Heart right ventricle (tissue), 16 donors: Measurements from ENCODE around the gene LRRC1. TPM values are rescaled to one million over a fixed set of nuclear protein-coding genes. Genes with fewer than 3 reads are reported as not detected.
"Not testable (repeated sequence)": the region's sequence is repeated elsewhere in the genome, so short reads cannot be mapped to it uniquely, and the experiment has no call there.

Experiments
- ATAC-seq, 8 donors: fragments of 200-7000 bp; cut with Tn5 transposase; one replicate each; pipeline ENCODE4 v1.9.1; 2020; ENCODE audit warnings: mild to moderate bottlenecking in 8 of 8, moderate library complexity in 8 of 8, moderate number of reproducible peaks in 1 of 8
- DNase-seq, 2 donors: peaks; one replicate each; pipeline ENCODE4 v3.0.0-alpha.2; 2020
- H3K27ac ChIP-seq, 10 donors: fragments of 200-600 bp; sonication (generic) in 2 of 10; one replicate each; pipeline versions ENCODE4 v1.5.0 to v1.8.0; 2020 to 2022; ENCODE audit warnings: mild to moderate bottlenecking in 3 of 10
- H3K27me3 ChIP-seq, 7 donors: fragments of 200-600 bp; one replicate each; pipeline ENCODE4 v1.8.0; 2021 to 2022; ENCODE audit warnings: mild to moderate bottlenecking in 2 of 7
- H3K36me3 ChIP-seq, 9 donors: fragments of 200-600 bp; sonication (generic) in 1 of 9; one replicate each; pipeline versions ENCODE4 v1.5.0 to v1.8.0; 2020 to 2022; ENCODE audit warnings: mild to moderate bottlenecking in 2 of 9
- H3K4me1 ChIP-seq, 9 donors: fragments of 200-600 bp; sonication (generic) in 1 of 9; one replicate each; pipeline versions ENCODE4 v1.5.0 to v1.8.0; 2020 to 2022; ENCODE audit warnings: mild to moderate bottlenecking in 4 of 9
- H3K4me3 ChIP-seq, 10 donors: fragments of 200-600 bp; sonication (generic) in 2 of 10; one replicate each; pipeline versions ENCODE4 v1.5.0 to v1.8.0; 2020 to 2022; ENCODE audit warnings: mild to moderate bottlenecking in 7 of 10, moderate library complexity in 2 of 10
- H3K9me3 ChIP-seq, 11 donors: fragments of 200-600 bp in 10 of 11; sonication (generic) in 2 of 11; one replicate each; pipeline versions ENCODE4 v1.5.0 to v1.8.0; 2013 to 2022; ENCODE audit warnings: mild to moderate bottlenecking in 2 of 11, control low read depth in 1 of 11, moderate library complexity in 1 of 11
- WGBS, 2 donors: extraction: QIAGEN DNeasy Blood & Tissue Kit; methylation state at CpG; one replicate each; pipeline ENCODE4 v1.1.7; 2013; ENCODE audit warnings: inconsistent platforms in 1 of 2; 5-methylcytosine and 5-hydroxymethylcytosine counted together
- intact Hi-C, 10 donors: fragments of 100-400 bp; cut with DNase I; formaldehyde crosslinking; loops; one replicate each; pipeline versions ENCODE4 v1.11.1 to v1.14.2; 2022
- polyA plus RNA-seq, 2 donors: library from polyadenylated mRNA; stranded (reverse); fragments of 200-250 nt; gene quantifications; one replicate each; pipeline ENCODE4 v1.2.3, GENCODE V29; 2013
- total RNA-seq, 10 donors: library from RNA; stranded (reverse); fragmentation: NEBNext Ultra II Directional in 3 of 10; extraction: Animal tissue kit (Norgen Biotek cat#: 25700) in 3 of 10; gene quantifications; one replicate each; pipeline versions ENCODE4 v1.2.1 to v1.2.4, GENCODE V29; 2021 to 2023
- TF ChIP-seq, protein P1 (sequence below), 9 donors: fragments of 200-600 bp; sonication (generic) in 2 of 9; IDR thresholded peaks; one replicate each; pipeline versions ENCODE4 v1.5.0 to v1.8.0; 2021 to 2022; ENCODE audit warnings: antibody characterized with exemption in 9 of 9, mild to moderate bottlenecking in 5 of 9, moderate library complexity in 1 of 9
- donor health status: Arrhythmogenic right ventricular cardiomyopathy.
- donor health status: ischemic (EF 13 %, LVEDD 7.1; RV severe dilation, severe dysfunction).
- donor health status: healthy with polysubstance abuse.
- donor health status: DM: no; HTN: yes; CAD: no.
- donor health status: DM: no; HTN: no; CAD: no.
- donor health status: ischemic (EF 25% LVEDD 6.9; RV normal size, moderate dysfunction).
- donor health status: ischemic (EF 25% LVEDD 5.7; RV mildly dilated, moderate dysfunction).
- donor health status: healthy.
- donor health status: DM: yes; HTN: yes; CAD: no.
- donor health status: Ischemic cardiomyopathy.
- donor health status: ischemic (EF 35%, LVEDD 5.7; RV mildly dilated, moderate dysfunction).
- donor health status: nonischemic (EF 11% LVEDD 7.7; RV severe dilation, severe dysfunction).
- donor health status: DM: yes; HTN: yes; CAD: no.
- donor health status: PGD.
- donor health status: ischemic (EF 29% LVEDD 5.4; RV normal size, mild dysfunction).
- donor health status: nonischemic (EF 23%, LVEDD 6.1; RV moderate dilation, normal function).

LRRC1 gene
- total and polyA plus RNA-seq, 12 donors, result 1.2 to 7.5 (median 4.7) TPM

DNA sequence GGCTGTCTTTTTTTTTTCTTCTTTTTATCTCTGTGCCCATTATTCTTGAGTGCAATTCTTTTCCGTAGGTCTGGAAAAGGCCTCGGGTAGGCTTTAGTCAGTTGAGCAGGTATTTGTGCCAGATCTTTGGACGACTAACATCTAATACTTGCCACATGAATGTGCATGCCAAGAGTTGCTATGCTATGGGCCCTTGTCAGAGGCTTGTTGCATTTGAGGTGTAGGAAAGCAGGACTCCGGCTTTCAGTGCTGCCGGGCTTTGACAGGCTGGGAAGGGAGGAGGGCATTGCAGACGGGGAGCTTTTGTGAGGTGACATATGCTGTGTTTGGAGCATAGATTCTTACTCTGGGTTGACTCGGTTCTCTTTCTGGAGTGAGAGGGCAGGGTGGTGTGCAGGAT, 10.2 kb downstream of the LRRC1 start:
- Histone ChIP-seq H3K27me3 (no peaks in the 10 kb centered on the region), H3K27ac (peak overlapping the region in 1 of 10 donors; percentile 25), H3K9me3 (no peaks in the 10 kb centered on the region), H3K36me3 (no peaks in the 10 kb centered on the region), H3K4me3 (no peak overlapping the region), H3K4me1 (peaks cover 0 to 35% (median 0%) of the 10 kb centered on the region in 9 donors)
- 64 to 77% methylated on average over 7 of the region's 7 CpGs for WGBS, 2 donors
- DNase-seq (no peak), ATAC-seq (peak in 5 of 8 donors; percentile 42 to 66 (median 55))
- TF ChIP-seq, protein P1, sequence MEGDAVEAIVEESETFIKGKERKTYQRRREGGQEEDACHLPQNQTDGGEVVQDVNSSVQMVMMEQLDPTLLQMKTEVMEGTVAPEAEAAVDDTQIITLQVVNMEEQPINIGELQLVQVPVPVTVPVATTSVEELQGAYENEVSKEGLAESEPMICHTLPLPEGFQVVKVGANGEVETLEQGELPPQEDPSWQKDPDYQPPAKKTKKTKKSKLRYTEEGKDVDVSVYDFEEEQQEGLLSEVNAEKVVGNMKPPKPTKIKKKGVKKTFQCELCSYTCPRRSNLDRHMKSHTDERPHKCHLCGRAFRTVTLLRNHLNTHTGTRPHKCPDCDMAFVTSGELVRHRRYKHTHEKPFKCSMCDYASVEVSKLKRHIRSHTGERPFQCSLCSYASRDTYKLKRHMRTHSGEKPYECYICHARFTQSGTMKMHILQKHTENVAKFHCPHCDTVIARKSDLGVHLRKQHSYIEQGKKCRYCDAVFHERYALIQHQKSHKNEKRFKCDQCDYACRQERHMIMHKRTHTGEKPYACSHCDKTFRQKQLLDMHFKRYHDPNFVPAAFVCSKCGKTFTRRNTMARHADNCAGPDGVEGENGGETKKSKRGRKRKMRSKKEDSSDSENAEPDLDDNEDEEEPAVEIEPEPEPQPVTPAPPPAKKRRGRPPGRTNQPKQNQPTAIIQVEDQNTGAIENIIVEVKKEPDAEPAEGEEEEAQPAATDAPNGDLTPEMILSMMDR (IDR thresholded peaks at IDR 0.05), result no peak
- intact Hi-C loops, result no loop called here

DNA sequence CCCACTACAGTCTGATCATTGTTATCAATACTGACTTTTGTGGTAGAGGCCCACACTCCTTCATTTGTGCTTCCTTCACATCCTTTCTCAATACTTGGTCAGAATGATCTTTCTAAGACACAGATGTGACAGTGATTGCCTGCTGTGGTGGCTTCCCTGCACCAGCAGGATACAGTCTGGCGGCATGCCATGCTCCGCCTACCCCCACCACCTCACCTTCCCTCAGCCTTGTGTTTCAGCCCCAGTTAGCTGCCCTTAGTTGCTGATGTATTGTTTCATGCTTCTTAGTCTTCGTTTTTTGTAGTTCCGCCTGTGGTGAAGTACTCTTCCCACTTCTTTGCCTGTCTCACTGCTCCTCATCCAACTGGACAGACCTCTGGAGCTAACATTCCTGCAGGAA, 10.9 kb downstream of the LRRC1 start:
- H3K27ac ChIP-seq, result no peak overlapping the region
- intact Hi-C loops, result no loop called here

DNA sequence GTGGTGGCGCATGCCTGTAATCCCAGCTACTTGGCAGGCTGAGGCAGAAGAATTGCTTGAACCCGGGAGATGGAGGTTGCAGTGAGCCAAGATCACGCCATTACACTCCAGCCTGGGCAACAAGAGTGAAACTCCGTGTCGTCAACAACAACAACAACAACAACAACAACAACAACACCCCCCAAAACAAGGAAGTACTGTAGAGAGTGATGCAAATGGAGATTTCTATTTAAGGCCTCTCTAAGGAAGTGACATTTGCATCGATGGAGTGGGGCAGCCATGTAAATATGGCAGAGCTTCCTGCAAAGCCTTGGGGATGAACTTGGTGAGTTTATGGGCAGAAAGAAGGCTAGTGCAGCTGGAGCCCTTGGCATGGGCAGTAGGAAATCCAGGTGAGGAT, 12.8 kb downstream of the LRRC1 start:
- H3K27ac ChIP-seq, H3K4me3 ChIP-seq, H3K27me3 ChIP-seq, H3K36me3 ChIP-seq, H3K9me3 ChIP-seq, DNase-seq, ATAC-seq, intact Hi-C loops: not testable (repeated sequence)
- peaks cover 0 to 50% (median 4%) of the 10 kb centered on the region in 9 donors for H3K4me1 ChIP-seq
- WGBS, 2 donors, result 93 to 97% methylated on average over 6 of the region's 6 CpGs

More for the DNA sequence above, 10.9 kb downstream of the LRRC1 start:
- Histone ChIP-seq H3K27me3 (no peaks in the 10 kb centered on the region), H3K36me3 (no peaks in the 10 kb centered on the region), H3K9me3 (no peaks in the 10 kb centered on the region), H3K4me1 (peaks cover 0 to 37% (median 0%) of the 10 kb centered on the region in 9 donors), H3K4me3 (no peak overlapping the region)
- TF ChIP-seq, protein P1 (IDR thresholded peaks at IDR 0.05), result no peak
- 81 to 87% methylated on average over 4 of the region's 4 CpGs for whole genome bisulfite sequencing, 2 donors
- ATAC-seq, result no peak
- DNase-seq, result no peak

DNA sequence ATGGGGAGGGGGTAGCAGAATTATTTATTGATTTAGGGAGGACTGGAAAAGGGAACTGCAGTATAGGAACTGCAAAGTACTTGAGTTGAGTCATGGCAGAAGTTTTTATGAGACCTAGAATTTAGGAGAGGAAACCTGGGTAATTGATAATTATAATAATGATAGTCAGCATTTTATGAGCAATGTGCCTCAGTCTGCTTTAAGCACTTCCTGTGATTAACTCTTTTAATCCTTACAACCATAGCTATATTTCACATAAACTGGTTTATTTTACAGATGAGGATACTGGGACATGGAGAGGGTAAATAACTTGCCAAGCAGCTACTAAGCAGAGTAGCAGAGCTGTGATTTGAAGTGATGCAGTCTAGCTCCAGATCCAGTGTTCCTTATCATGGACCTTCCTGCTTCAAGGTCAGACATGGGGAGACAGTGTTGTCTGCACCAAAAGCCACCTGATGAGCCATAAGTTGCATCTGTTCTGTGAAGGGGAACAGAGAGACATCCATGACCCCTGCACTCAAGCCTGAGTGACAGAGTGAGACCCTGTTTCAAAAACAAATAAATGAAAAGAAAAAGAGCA, 13.6 kb downstream of the LRRC1 start:
- TF ChIP-seq, protein P1 (IDR thresholded peaks at IDR 0.05), result no peak
- intact Hi-C loops, result no loop called here
- Histone ChIP-seq H3K27me3 (no peaks in the 10 kb centered on the region), H3K4me3 (no peak overlapping the region), H3K36me3 (no peaks in the 10 kb centered on the region), H3K4me1 (peaks cover 0 to 50% (median 4%) of the 10 kb centered on the region in 9 donors), H3K27ac (no peak overlapping the region), H3K9me3 (no peaks in the 10 kb centered on the region)
- no peak for DNase-seq
- ATAC-seq, result peak in 4 of 8 donors; percentile 37 to 64 (median 44)

DNA sequence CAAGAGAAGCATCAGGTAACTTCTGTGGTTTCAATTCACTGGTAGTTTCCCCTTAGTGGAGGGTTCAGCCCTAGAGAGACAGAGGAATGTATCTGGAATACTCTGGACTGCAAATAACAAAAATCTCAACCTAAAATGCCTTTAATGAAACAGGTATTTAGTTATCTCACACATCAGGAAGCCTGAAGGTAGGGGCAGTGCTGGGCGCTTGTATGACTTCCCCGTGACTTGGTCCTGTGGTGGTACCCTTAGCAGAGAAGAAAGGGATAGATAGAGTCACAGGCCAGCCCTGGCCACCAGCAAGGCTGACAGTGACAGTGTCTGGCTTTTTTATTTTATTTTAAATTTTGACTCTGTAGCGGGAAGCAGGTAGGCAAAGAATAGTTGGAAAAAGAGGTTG, 14.9 kb downstream of the LRRC1 start:
- Histone ChIP-seq H3K9me3 (no peaks in the 10 kb centered on the region), H3K27ac (no peak overlapping the region), H3K4me3 (no peak overlapping the region), H3K4me1 (peaks cover 0 to 42% (median 4%) of the 10 kb centered on the region in 9 donors), H3K36me3 (no peaks in the 10 kb centered on the region), H3K27me3 (no peaks in the 10 kb centered on the region)
- no peak for ATAC-seq
- TF ChIP-seq, protein P1 (IDR thresholded peaks at IDR 0.05), result no peak
- intact Hi-C loops, result no loop called here
- WGBS, 2 donors, result 93 to 94% methylated on average over 3 of the region's 3 CpGs
- DNase-seq, result no peak
